NT2/D1 (cell line): ENCODE measurements around the gene CLCN5.

Experiments
- SUZ12 ChIP-seq: IDR thresholded peaks from 2 replicates; pipeline ENCODE4 v1.6.1; 2011; ENCODE audit not compliant: insufficient read length, insufficient read depth; ENCODE audit errors: extremely low read depth
- YY1 ChIP-seq: IDR thresholded peaks from 2 replicates; pipeline ENCODE4 v1.6.1; 2011; ENCODE audit not compliant: insufficient read length, insufficient read depth
- ZNF274 ChIP-seq: IDR thresholded peaks from 2 replicates; pipeline ENCODE4 v1.6.1; 2011; ENCODE audit warnings: mild to moderate bottlenecking, low read depth, low read length

DNA sequence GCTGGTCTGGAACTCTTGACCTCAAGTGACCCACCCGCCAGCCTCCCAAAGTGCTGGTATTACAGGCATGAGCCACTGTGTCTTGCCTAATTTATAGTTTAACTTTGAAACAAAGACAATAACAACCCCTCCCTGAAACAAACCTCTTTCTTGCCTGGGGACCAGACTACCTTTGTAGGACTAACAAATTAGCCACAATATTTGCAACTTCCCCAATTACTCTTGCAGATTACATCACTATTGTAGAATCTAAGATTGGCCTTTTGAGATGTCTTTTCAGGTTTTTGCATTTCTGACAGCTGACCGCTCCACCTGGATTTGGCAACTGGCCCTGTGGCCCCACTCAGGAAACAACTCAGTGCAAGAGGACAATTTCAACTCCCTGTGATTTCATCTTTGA lies 193.6 kb downstream of the CLCN5 start:
- TF ChIP-seq YY1 (no peak), ZNF274 (no peak), SUZ12 (no peak)
